GM10266 (cell line): Measurements from ENCODE around the gene OST4.

ENCODE experiments used
- DNase-seq: peaks from one replicate; pipeline ENCODE4 v3.0.0; 2012; ENCODE audit errors: extremely low spot score
- CTCF ChIP-seq: IDR thresholded peaks from 2 replicates; pipeline ENCODE4 v1.5.1; 2012; ENCODE audit warnings: mild to moderate bottlenecking, low read depth; ENCODE audit not compliant: control insufficient read depth, insufficient read depth; ENCODE audit errors: missing control alignments

OST4 gene

GRCh38 chr2:27073782-27074181, 2.3 kb upstream of the OST4 start:
- no peak for TF ChIP-seq CTCF
- no peak for DNase-seq

GRCh38 chr2:27072920-27073319, 1.5 kb upstream of the OST4 start:
- TF ChIP-seq CTCF, result no peak
- DNase-seq, result no peak

GRCh38 chr2:27071990-27072830, 756 bp upstream of the OST4 start:
- DNase-seq, result peak; percentile 62
- no peak for TF ChIP-seq CTCF

GRCh38 chr2:27070653-27071276, 689 bp downstream of the OST4 start:
- DNase-seq, result no peak
- TF ChIP-seq CTCF, result no peak

GRCh38 chr2:27069961-27070618, 1.4 kb downstream of the OST4 start:
- no peak for TF ChIP-seq CTCF
- no peak for DNase-seq

GRCh38 chr2:27069436-27069835, 2.0 kb downstream of the OST4 start:
- DNase-seq, result no peak
- TF ChIP-seq CTCF, result no peak

- TF ChIP-seq CTCF, result no peak
- no peak for DNase-seq
These were observed 4.1 kb downstream of the OST4 start for GRCh38 chr2:27067385-27067784.
